HG03060 (cell line): ENCODE data around the gene SNAP47.
A peak's percentile ranks its signal among the peaks of the same experiment; 100 is the strongest.
"Not testable (repeated sequence)": the region's sequence is repeated elsewhere in the genome, so short reads cannot be mapped to it uniquely, and the experiment has no call there.

Source experiments
- ATAC-seq: cut with Tn5 transposase; IDR thresholded peaks from one replicate; pipeline ENCODE4 v1.9.1; 2021; ENCODE audit warnings: low read depth, moderate number of reproducible peaks; ENCODE audit not compliant: unreplicated experiment

The SNAP47 gene

GRCh38 chr1:227734856-227735538 lies at the start of gene SNAP47, which contains the start of gene JMJD4:
Gene SNAP47 (plus strand): TSS chr1:227735435. CDS start chr1:227747737, 12,302 bp downstream.
Gene JMJD4 (minus strand): TSS chr1:227735302. CDS start chr1:227735273, 29 bp downstream.
- peak; percentile 64 for ATAC-seq

- no peak for ATAC-seq
Measured at GRCh38 chr1:227685807-227686206, 49.4 kb upstream of the SNAP47 start.

GRCh38 chr1:227697321-227697864 lies 37.8 kb upstream of the SNAP47 start:
- ATAC-seq = no peak

GRCh38 chr1:227701631-227702030 lies 33.6 kb upstream of the SNAP47 start:
- ATAC-seq = not testable (repeated sequence)

- ATAC-seq = no peak
Measured at GRCh38 chr1:227707846-227708245, 27.4 kb upstream of the SNAP47 start.

- no peak for ATAC-seq
Measured at GRCh38 chr1:227709451-227709850, 25.8 kb upstream of the SNAP47 start.

- not testable (repeated sequence) for ATAC-seq
Measured at GRCh38 chr1:227710474-227710873, 24.8 kb upstream of the SNAP47 start.

- ATAC-seq = peak; percentile 94
Measured at GRCh38 chr1:227712648-227713047, 22.6 kb upstream of the SNAP47 start.

- ATAC-seq = no peak
Measured at GRCh38 chr1:227718932-227719331, 16.3 kb upstream of the SNAP47 start.

GRCh38 chr1:227723474-227723873 lies 11.8 kb upstream of the SNAP47 start:
- ATAC-seq = no peak

- no peak for ATAC-seq
Measured at GRCh38 chr1:227725046-227725445, 10.2 kb upstream of the SNAP47 start.

- ATAC-seq = no peak
Measured at GRCh38 chr1:227726318-227726717, 8.9 kb upstream of the SNAP47 start.

- no peak for ATAC-seq
Measured at GRCh38 chr1:227726924-227727599, 8.2 kb upstream of the SNAP47 start.

- ATAC-seq = no peak
Measured at GRCh38 chr1:227728059-227728891, 7.0 kb upstream of the SNAP47 start.

GRCh38 chr1:227728892-227729143 lies 6.4 kb upstream of the SNAP47 start:
- ATAC-seq = no peak

- ATAC-seq = no peak
Measured at GRCh38 chr1:227729144-227729880, 5.9 kb upstream of the SNAP47 start.

- ATAC-seq = no peak
Measured at GRCh38 chr1:227729881-227730629, 5.2 kb upstream of the SNAP47 start.

GRCh38 chr1:227730630-227731151 lies 4.5 kb upstream of the SNAP47 start:
- no peak for ATAC-seq

GRCh38 chr1:227731241-227731677 lies 4.0 kb upstream of the SNAP47 start:
- ATAC-seq = no peak
